Astrocyte (in vitro differentiated cells and primary cell): ENCODE results near the gene SEMA6A.

ENCODE experiments used
- CTCF ChIP-seq: IDR thresholded peaks from 2 replicates; pipeline ENCODE4 v1.5.1; 2011; ENCODE audit warnings: low read depth, mild to moderate bottlenecking, inconsistent platforms, low read length, moderate library complexity; ENCODE audit not compliant: insufficient read depth
- EZH2 ChIP-seq: IDR thresholded peaks from 2 replicates; pipeline ENCODE4 v1.6.1; 2012; ENCODE audit warnings: mild to moderate bottlenecking, low read length, inconsistent platforms; ENCODE audit not compliant: insufficient read depth

DNA sequence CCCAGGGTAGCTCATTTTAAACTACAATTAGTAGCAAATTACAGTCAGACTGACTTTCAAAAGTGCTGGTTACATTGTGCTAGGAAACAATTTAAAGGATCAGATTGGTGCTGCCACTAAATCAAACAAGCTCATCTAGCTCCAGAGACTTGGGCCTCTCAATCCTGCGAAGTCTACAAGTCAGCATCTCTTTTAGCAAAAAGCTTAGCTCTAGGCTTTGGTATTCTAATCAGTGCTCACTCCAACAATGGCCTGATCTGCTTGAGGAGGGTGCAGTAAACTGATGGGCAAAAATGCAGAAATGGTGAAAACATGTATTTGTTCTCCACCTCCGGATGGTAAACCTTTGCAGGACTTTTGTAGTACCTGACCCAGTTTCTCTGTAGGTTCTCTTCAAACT lies 47.0 kb upstream of the SEMA6A start:
- TF ChIP-seq CTCF: no peak
- no peak for TF ChIP-seq EZH2
